ELR (cell line): ENCODE measurements around the gene SERPINA5.
"Not testable (repeated sequence)": the region's sequence is repeated elsewhere in the genome, so short reads cannot be mapped to it uniquely, and the experiment has no call there.

ENCODE experiments used
- DNase-seq: peaks from one replicate; pipeline ENCODE4 v3.0.0-alpha.2; 2015; ENCODE audit warnings: low read depth

The SERPINA5 gene

DNA sequence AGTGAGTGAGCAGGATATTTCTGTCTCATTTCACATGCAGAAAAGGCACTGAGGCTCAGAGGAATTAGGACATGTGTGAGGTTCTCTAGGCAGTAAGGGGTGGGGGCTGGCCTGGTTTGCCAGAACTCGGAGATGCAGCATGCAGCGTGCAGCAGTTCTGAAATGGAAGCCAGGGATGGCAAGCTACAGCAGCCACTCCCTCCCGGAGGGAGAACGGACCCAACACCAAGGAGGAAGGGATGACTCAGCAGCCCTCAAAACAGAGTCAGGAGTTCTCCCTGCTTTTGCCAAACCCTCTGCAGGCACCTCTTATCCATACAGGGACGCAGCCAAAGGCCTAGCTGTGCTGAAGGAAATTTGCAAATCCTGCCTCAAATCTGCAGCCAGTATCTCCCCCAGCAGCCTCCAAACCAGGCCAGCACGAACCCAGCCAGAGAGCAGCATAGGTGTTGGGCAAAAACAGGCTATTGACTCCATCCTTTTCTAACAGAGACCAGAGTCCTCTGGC, 20.7 kb downstream of the SERPINA5 start:
- DNase-seq = peak; percentile 91

DNA sequence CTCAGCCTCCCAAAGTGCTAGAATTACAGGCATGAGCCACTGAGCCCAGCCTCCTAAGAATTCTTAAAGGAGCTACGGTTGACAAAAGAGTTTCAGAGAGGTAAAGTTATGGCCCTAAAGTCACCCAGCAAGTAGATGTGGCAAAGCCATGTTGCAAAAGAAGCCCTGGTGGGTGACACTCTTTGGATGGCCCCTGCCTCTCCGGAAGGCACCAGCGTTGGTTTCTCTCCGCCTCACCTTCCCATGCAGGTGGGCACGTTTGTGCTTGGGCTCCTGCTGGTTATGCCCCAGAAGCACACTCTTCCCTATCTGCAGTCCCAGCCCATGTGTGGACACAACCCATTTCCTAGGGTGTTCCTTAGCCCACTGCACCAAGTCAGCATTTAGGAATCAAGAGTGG, 21.5 kb downstream of the SERPINA5 start:
- DNase-seq = no peak

DNA sequence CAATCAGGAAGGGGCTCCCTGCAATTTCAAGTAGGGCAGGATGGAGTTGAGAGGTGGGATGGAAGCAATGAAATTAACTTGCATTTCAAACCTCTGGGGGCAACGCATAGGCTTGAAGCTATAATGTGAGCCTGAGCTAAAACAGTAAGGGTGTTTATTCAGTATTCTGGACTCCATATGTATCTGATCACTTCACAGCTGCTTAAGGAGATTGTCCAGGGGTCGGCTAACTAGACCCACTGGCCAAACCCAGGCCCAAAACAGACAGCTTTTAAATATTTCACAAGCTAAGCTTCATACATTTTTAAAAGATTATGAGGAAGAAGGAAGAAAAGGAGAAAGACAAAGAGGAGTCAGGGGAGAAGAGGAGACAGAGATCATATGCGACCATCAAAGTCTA, 24.1 kb downstream of the SERPINA5 start:
- no peak for DNase-seq

DNA sequence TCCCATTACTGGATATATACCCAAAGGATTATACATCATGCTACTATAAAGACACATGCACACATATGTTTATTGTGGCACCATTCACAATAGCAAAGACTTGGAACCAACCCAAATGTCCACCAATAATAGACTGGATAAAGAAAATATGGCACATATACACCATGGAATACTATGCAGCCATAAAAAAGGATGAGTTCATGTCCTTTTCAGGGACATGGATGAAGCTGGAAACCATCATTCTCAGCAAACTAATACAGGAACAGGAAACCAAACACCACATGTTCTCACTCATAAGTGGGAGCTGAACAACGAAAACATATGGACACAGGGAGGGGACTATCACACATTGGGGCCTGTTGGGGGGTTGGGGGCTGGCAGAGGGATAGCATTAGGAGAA, 27.7 kb downstream of the SERPINA5 start:
- not testable (repeated sequence) for DNase-seq

DNA sequence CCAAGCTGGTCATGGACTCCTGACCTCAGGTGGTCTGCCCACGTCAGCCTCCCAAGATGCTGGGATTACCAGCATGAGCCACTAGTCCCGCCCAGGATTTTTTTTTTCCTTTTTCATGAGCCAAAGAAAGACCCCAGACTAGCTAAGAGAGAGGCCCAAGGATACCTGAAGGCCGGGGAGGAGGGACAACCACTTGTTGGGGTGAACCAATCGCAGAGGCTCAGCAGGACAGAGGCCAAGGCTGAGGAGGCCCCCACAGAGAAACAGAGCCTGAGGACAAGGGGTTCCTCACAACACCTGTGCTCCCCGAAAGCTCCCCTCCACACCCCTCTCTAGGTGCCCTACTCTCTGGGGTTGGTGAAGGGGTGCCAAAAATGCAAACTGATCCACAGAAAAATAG, 30.0 kb downstream of the SERPINA5 start:
- DNase-seq = no peak

DNA sequence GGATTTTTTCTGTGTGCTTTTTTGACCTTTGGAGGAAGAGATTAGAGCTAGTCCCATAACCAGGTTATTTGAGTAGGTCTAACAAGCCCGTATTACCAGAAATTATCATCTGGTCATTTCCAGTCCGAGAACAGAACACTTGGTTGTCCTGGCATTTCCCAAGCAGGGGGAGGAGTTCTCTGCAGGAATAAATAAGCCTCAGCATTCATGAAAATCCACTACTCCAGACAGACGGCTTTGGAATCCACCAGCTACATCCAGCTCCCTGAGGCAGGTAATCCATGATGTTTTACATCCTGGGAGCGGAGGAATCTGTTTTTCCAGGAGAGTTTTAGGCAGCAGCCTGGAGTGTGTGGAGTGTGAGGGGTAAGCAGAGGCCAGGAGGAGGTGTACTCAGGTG, 30.9 kb downstream of the SERPINA5 start, which contains the start of gene SERPINA3:
SERPINA3 (plus strand) TSS at position 218 of the 400 bp plus-strand sequence. CDS start 2,051 bp downstream, outside the sequence.
- no peak for DNase-seq

DNA sequence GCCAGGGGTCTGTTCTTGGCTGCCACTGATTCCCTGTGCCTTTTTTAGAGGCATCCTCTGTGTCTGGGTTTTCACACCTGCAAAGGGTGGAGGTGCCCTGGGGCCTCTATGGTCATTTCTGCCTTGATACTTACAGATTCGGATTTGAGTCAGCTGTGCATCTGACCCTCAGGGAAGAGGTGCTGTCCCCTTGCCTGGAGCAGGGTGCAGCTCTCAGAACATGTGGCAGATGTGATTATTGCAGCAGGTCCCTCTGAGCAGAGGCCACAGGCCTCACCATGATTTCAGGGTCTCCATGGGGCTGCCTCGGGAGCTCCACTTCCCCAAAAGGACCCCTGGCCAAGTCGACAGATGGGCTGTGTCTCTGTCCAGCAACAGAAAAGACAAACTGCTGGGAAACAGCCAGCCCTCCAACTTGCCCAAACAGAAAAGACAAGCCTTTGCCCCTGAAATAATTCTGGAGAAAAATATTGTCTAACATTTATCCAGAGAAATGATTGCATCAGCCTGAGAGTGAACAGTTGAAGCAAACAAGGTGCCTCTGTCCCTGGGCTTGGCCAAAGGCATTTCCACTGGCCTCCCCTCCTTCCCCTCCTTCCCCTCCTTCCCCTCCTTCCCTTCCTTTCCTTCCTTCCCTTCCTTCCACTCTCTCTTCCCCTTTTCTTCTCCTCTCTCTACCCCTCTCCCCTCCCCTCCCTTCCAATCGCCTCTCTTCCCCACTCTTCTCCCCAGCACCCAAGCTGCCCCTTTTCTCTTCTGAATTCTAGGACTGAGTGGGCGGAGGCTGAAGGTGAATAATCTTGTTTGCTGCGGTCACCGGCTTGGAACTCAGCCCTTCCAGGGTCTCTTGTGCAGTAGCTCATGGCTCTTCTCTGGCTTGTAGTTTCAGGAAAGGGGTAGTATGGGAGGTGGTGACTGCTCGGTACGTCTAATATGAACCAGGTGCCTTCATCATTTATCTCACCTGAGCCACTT, 31.6 kb downstream of the SERPINA5 start:
- no peak for DNase-seq

DNA sequence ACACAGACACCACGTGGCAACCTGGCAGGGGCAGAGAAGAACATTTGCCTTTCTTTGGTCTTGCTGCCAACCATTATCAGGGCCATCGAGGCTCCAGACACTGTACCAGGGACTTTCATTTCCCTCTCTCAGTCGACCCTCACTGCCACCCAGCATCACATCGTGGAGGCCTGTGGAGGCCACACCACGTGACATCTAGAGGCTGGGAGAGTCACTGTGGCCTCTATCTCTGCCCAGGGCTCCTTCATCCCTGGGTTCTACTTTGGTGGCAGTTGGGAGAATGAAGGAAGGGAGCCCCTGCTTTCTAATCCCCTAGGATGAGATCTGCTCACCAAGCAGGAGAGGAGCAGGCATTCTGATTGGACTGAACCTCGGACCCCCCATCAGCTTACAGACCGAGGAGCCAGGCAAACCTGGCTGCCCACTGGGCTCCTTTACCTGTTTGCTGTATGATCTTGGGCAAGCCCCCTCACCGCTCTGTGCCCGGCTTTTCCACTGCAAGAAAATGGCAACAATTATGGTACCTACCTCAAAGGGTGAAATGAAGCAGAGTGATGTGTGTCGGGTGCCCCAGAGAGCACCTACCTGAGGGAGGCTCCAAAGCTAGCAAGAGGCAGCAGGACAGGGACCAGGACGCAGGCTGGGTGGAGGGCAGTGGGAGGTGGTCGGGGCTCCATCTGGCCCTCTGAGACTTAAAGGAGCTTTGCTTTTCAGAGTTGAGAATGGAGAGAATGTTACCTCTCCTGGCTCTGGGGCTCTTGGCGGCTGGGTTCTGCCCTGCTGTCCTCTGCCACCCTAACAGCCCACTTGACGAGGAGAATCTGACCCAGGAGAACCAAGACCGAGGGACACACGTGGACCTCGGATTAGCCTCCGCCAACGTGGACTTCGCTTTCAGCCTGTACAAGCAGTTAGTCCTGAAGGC, 32.8 kb downstream of the SERPINA5 start:
- no peak for DNase-seq

DNA sequence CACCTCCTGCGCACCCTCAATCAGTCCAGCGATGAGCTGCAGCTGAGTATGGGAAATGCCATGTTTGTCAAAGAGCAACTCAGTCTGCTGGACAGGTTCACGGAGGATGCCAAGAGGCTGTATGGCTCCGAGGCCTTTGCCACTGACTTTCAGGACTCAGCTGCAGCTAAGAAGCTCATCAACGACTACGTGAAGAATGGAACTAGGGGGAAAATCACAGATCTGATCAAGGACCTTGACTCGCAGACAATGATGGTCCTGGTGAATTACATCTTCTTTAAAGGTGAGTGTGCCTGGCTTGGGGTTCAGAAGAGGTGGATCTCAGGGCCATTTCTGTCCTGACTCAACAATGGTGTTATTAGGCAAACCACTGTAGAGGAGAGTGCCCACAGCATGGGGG, 33.6 kb downstream of the SERPINA5 start:
- DNase-seq = no peak

DNA sequence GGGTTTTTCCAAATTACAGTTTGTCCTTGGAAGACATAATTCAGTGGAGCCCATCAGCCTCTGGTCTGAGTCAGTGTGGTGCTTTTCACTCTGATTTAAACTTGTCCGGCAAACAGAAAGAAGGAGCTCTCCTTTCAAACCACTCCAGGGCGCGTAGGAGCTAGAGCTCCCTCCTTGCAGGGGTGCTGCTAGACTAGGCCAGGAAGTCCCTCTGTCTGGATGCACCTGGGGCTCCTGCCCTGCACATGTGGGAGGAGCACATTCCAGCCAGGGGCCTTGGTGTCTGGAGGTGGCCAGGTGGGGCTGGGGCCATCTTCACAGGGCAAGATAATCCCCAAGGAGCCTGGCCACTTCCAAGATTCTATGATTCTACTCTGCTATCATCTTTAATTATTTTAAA, 34.0 kb downstream of the SERPINA5 start:
- DNase-seq = no peak

DNA sequence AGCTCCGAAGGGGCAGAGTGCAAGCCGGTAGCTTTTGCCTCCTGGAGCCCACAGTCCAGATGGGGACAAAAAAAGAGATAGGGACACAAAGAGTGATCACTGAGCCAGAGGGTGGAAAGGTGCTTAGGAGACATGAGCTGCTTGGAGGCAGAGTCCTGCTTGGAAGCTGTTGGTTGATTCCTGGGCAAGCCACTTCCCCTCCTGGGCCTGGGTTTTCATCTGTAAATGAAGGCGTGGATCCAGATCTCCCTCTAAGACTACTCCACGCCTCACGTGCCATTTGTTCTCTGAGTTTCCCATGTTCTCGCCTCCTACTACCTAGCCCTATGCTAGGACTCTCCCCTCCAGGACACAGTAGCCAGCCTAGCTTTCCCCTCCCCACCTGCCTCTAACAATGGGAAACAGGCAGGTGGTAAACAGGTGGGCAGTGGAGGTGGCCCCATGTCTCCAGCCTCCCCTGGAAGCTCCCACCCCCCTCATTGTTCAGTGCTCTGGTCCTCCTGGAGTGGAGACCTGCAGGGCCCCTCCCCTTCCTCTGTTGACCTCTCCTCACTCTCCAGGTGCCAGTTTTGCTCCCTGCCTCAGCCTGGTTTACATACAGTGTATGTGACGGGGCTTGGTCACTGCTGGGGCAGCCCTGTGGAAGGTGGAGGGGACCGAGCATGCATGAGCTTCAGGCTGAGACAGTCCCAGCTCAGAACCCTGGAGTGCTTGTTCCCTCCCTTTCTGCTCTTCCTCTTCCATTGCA, 34.8 kb downstream of the SERPINA5 start:
- DNase-seq = no peak

DNA sequence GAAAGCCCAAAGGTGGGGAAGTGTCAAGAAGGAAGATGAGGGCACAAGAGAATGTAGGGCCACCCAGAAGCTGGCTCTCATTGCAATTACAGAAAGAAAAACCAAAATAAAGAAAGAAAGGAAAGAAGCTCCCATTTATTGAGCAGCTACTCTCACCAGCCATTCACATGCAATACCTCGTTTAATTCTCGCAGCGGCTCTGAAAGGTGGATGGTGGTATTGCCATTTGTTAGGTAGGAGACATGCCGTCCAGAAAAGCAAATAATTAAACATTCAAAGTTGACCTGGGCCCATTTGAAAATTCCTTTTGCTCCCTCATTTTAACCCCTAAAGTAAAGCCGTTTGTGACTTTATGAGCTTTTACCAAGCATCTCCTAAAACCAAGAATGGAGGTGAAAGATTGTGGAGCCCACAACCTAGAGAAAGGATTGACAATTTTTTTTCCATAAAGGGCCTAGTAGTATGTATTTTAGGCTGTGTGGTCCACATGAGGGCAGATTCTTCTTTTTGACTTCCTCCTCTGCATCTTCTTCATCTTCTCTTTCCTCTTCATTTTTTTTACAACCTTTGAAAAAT, 36.2 kb downstream of the SERPINA5 start:
- DNase-seq = no peak

DNA sequence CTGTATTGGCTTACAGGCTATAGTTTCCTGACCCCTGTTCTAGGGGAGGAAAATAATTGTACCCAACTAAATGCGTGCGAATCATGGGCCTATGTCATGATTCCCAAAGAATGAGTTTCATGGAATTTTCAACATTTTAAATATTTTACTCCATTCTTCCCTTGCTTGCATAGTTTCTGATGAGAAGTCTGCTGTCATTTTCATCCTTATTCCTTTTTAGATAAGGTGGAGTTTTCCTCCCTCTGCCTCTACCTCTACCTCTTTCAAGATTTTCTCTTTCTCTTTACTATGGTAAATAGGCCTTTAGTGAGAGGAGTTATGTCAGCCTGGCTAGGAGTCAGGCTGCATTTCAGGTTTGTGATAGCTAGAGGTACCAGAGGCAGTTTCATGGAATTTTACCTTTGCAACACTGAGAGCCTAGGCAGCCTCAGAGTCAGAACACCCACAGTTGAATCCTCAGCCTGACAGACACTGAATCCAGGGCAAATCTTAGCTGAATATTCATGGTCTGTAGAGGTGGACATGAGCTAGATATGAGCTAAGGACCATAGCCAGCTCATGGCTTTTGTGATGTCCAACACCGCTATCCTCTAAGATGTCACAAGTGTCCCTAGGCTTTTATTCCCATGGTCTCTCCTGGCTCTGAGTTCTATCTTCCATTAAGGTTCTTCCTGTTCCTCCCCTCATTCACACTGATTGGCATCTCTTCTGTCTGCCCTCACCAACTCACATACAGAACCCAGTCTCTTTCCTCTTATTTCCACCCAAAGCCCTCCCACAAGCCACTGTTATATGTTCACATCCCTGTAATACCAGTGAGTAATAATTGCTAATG, 37.0 kb downstream of the SERPINA5 start:
- no peak for DNase-seq

DNA sequence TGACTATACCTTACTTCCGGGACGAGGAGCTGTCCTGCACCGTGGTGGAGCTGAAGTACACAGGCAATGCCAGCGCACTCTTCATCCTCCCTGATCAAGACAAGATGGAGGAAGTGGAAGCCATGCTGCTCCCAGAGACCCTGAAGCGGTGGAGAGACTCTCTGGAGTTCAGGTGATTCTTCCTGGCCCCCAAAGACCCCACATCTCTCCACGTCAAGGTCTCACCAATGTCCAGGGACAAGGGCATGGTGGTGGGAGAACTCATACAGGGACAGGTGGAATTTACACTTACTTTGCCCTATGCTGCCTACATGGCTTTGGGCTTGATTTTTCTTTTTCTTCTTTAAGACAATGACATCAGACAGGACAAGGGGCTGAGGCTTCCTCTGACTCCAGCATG, 38.1 kb downstream of the SERPINA5 start:
- no peak for DNase-seq

DNA sequence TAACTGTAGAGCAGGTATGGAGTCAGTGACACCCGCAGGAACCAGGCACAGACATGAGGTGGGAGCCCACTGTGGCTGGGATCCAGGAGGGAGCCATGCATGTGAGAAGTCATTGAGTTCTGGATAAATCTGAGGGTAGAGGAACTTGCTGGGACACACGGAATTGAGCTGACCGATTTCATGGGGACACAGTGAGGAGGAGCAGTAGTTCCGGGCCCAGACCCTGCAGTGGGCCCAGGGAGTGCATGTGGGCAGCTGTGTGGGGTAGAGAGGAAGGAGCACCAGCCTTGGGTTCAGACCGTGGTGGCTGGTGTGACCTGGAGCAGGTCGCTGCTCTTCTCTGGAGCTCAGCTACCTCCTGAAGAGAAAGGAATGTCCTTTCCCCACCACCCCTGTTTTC, 39.4 kb downstream of the SERPINA5 start:
- DNase-seq = no peak

DNA sequence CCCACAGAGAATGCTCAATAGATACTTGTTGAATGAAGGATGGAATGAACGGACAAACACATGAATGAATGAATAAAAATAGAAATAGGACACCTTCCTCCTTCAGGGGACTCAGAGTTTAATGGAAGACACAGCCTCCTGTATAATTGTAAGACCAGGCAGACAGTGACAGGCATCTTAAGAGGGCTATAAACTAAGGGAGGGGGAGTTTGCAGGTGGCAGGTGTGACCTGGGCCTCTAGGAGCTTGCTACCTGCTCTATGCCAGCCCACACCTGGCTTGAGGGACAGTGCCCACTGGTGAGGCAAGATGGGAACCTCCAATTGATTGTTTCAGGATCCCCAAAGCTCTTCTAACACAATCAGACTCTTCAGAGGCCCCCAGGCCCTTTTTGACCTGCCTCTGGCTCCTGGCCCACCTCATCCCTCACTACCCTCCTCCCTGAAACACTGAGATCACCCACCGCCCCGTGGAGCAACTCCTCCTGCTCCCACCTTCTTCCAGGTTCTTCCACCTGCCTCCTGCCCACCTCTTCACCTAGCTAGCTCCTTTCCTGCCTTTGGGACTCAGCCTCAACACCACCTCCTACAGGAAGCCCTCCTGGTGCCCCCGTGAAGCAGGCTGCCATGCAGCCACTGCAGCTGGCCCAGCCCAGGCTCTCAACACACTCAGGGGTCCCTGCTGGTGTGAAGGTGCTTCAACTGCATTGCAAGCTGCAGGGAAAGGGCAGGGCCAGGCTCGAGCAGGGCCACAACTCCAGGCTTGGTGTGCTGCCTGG, 40.3 kb downstream of the SERPINA5 start:
- no peak for DNase-seq

DNA sequence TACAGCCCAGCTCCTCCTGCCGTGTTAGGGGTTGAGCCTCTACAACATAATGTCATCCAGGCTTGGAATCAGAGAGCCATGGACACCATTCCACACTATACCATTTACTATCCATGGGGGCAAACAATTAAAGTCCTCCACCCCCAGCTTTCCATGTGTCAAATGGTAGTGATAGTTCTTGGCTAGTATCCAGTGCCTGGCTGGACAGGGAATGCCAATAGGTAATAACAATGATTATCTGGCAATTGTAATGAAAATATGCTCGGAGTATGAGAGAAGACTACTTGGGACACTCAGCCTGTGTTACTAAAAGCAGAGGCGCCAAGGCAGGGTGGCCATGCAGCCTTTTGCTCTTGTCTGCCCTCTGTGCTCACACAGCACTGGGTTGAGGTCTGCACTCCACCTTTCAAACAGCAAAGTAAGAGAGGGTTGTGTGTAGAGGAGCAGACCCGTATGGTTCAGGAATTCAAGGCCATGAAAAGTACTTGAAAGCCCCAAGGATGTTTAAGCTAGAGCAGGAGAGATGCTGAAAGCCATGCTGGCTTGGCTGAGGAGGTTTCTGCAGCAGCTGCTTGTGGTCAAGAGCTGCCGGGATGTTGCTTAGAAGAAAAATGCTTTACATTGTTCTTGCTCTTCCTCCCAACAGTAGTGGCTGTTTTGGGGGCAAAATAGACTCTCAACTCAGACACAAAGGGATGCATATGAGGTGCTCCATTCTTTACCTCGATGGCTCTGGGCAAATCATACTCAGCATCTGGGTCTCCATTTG, 41.6 kb downstream of the SERPINA5 start:
- no peak for DNase-seq

DNA sequence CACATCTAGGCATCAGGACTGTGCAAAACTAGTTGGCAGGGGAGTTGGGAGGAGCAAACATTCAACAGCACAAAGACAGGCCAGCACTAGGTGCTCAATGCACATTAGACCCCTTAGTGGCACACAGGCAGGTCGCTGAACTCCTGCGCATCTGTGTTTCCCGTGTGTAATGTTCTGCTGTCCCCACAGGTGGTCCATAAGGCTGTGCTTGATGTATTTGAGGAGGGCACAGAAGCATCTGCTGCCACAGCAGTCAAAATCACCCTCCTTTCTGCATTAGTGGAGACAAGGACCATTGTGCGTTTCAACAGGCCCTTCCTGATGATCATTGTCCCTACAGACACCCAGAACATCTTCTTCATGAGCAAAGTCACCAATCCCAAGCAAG, 42.2 kb downstream of the SERPINA5 start:
- DNase-seq = no peak
